GM21390 (cell line): Measurements from ENCODE around the gene SLC13A3.

Experiments used
- ATAC-seq: cut with Tn5 transposase; IDR thresholded peaks from one replicate; pipeline ENCODE4 v1.9.1; 2021; ENCODE audit not compliant: unreplicated experiment

SLC13A3 gene

GRCh38 chr20:46657618-46658017, 6.4 kb upstream of the SLC13A3 start:
- ATAC-seq = no peak

DNA sequence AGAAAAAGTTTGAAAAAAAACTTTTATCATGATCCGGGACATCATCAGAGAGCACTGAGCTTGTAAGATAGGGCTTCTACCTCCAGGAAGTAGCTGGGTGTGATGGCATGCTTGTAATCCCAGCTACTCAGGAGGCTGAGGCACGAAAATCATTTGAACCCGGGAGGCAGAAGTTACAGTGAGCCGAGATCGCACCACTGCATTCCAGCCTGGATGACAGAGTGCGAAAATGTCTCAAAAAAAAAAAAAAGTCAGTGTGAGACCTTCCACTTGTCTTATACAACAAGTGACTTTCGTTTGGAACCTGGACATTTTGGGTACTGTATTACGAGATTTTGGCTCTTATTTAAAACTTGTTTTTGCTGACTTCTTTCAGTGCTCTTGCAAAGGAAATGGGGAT, 5.9 kb upstream of the SLC13A3 start:
- no peak for ATAC-seq

DNA sequence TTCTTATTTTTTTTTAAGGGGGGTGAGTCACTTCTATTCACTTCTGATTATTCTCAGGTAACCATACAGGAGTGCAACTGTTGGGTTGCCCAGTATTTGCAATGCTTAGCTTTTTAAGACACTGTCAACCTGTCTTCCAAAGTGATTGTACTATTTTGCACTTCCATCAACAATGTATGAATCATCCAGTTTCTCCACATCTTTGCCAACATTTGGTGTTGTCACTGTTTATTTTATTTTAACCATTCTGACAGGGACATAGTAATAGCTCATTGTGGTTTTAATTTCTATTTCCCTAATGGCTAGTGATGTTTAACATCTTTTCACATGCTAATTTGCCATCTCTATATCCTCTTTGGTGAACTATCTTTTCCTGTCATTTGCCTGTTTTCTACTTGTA, 1.4 kb upstream of the SLC13A3 start:
- ATAC-seq = no peak

DNA sequence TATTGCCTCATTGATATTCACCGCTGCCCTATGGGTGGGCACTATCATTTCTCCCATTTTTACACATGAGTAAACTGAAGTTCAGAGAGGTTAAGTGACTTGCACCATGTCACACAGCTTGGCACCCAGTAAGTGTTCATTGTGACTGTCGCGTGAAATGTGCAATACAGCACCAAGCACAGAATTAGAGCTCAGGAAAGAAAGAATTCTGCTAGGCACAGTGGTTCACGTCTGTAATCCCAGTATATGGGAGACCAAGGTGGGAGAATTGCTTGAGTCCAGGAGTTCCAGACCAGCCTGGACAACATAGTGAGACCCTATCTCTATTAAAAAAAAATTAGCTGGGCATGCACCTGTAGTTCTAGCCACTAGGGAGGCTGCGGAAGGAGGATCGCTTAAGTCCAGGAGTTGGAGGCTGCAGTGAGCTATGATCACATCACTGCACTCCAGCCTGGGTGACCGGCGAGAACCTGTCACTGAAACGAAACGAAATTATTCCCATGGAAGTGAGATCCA, 626 bp downstream of the SLC13A3 start:
- ATAC-seq = no peak

- no peak for ATAC-seq
Observed at GRCh38 chr20:46649965-46650542, 1.2 kb downstream of the SLC13A3 start.

- ATAC-seq = no peak
Observed at GRCh38 chr20:46649650-46649949, 1.7 kb downstream of the SLC13A3 start.

- ATAC-seq = no peak
Observed at GRCh38 chr20:46648903-46649649, 2.2 kb downstream of the SLC13A3 start.

GRCh38 chr20:46647469-46647868, 3.8 kb downstream of the SLC13A3 start:
- no peak for ATAC-seq

- no peak for ATAC-seq
Observed at GRCh38 chr20:46646659-46647380, 4.4 kb downstream of the SLC13A3 start.

DNA sequence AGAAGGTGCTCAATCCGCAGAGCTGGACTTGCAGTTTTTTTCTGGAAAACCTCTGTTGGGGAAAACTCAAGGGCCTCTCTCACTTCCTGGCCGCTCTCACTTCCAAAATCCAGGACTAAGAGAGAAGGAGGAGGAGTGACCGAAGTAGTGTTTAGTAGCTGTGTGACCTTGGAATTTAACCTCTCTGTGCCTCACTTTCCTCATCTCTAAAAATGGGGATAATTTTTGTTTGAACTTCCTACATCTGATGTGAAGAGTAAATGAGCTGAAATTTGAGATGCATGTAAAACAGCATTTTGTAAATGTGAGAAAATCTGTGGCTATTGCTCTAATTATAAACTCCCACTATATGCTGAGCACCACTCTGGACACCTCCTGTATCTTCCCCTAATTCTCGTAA, 5.1 kb downstream of the SLC13A3 start:
- ATAC-seq = no peak

GRCh38 chr20:46644733-46645132, 6.5 kb downstream of the SLC13A3 start:
- ATAC-seq = no peak

GRCh38 chr20:46644160-46644559, 7.1 kb downstream of the SLC13A3 start:
- no peak for ATAC-seq

DNA sequence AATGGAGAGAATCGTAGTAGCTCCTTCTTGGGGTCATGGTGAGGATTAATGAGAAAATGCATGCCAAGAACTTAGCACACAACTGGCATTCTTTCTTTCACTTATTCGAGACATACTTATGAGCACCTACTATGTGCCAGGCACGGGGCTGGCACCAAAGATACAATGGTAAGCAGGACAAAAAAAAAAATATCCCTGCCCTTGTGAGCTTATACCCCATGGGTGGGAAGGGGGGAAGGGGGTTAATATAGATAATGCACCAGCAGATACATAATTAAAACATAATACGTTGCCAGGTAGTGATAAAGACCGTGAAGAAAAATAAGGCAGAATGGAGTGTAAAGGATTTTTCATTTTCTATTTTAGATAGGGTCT, 8.3 kb downstream of the SLC13A3 start:
- no peak for ATAC-seq

GRCh38 chr20:46642265-46642968, 8.8 kb downstream of the SLC13A3 start:
- ATAC-seq = no peak

DNA sequence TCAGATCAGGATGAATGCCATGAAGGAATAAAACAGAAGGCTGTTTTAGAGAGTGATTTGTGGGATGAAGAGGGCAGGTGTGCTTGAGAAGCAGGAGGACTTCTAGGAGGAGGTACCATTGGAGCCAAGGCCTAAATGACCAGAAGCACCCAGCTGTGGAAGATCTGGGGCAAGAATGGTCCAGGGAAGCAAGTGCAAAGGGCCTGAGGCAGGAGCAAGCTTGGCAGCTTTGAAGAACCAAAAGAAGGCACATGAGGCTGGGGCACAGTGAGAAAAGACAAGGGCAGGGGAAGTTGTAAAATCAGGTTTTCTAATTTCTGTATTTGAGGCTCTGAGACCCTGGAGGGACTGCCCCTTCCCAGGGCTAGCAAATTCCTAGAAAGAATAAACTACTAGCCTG, 9.8 kb downstream of the SLC13A3 start:
- no peak for ATAC-seq

DNA sequence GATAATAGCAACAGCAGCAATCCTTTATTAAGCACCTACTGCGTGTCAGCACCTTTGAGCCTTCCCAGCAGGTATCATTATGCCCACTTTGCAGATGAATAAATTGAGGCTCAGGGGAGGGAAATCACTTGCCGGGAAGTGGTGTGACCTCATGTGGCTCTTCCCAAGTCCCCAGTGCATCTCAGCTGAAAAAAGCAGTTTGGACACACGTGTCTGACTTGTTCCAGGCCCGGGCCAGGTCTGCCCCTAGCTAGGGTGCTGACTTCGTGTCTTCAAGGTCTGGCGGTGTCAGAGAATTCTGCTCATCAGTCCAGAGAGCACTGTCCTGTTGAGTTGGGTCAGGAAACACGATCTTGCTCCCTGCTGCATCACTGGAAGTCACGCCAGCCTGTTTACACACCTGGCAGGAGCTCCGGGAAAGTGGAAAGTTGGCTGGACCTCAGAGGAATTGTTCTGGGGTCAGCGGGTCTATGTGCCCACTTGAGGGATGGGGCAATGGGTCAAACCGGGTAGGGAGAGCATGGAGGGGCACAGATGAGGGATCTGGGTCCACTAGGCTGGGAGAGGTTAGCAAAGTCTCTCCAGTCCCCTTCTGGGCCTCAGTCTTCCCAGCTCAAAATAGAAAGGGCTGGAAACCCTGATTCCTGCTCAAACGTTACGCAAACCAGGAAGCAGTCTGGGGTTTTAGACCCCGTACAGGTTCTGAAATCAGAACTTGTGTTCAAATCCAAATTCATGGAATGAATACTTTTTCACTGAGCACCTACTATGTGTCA, 10.5 kb downstream of the SLC13A3 start:
- ATAC-seq = no peak

GRCh38 chr20:46640044-46640443, 11.2 kb downstream of the SLC13A3 start:
- no peak for ATAC-seq

GRCh38 chr20:46639587-46639986, 11.7 kb downstream of the SLC13A3 start:
- no peak for ATAC-seq

- no peak for ATAC-seq
Observed at GRCh38 chr20:46638898-46639274, 12.4 kb downstream of the SLC13A3 start.

- ATAC-seq = no peak
Observed at GRCh38 chr20:46638134-46638897, 12.9 kb downstream of the SLC13A3 start.
